Colonic mucosa (tissue), 4 donors: ENCODE data around the gene SLPI. TPM values are rescaled to one million over a fixed set of nuclear protein-coding genes. Genes with fewer than 3 reads are reported as not detected.

Experiments used
- DNase-seq: peaks from one replicate; pipeline ENCODE4 v3.0.0-alpha.2; 2020
- H3K27ac ChIP-seq: fragments of 200-600 bp; one replicate; pipeline ENCODE4 v1.8.0; 2021
- H3K27me3 ChIP-seq: fragments of 200-600 bp; one replicate; pipeline ENCODE4 v1.8.0; 2021
- H3K36me3 ChIP-seq: fragments of 200-600 bp; one replicate; pipeline ENCODE4 v1.8.0; 2021
- H3K4me1 ChIP-seq: fragments of 200-600 bp; one replicate; pipeline ENCODE4 v1.8.0; 2021; ENCODE audit warnings: mild to moderate bottlenecking
- H3K4me3 ChIP-seq: fragments of 200-600 bp; one replicate; pipeline ENCODE4 v1.8.0; 2021
- H3K9ac ChIP-seq, 2 donors: one replicate each; pipeline ENCODE4 v1.7.0; 2013; ENCODE audit warnings: control low read depth in 2 of 2, low read depth in 2 of 2, low read length in 2 of 2
- H3K9me3 ChIP-seq: fragments of 200-600 bp; one replicate; pipeline ENCODE4 v1.8.0; 2021
- intact Hi-C: fragments of 100-400 bp; cut with DNase I; formaldehyde crosslinking; loops from one replicate; pipeline ENCODE4 v1.14.1; 2022
- total RNA-seq, 2 donors: library from RNA; stranded (reverse); fragmentation: NEBNext Ultra II Directional in 1 of 2; extraction: Animal tissue kit (Norgen Biotek cat#: 25700) in 1 of 2; gene quantifications; one replicate each; pipeline ENCODE4 v1.2.1, GENCODE V29; 2021
- TF ChIP-seq, protein P1 (sequence below): fragments of 200-600 bp; IDR thresholded peaks from one replicate; pipeline ENCODE4 v1.8.0; 2022; ENCODE audit warnings: antibody characterized with exemption, mild to moderate bottlenecking
- donor health status: healthy.
- donor health status: DM: no; HTN: no; CAD: no.
- donor health status: DM: no; HTN: no; CAD: no.

Gene SLPI, protein sequence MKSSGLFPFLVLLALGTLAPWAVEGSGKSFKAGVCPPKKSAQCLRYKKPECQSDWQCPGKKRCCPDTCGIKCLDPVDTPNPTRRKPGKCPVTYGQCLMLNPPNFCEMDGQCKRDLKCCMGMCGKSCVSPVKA
- 100 to 1,000 TPM; 109 to 113 TPM for total RNA-seq

DNA sequence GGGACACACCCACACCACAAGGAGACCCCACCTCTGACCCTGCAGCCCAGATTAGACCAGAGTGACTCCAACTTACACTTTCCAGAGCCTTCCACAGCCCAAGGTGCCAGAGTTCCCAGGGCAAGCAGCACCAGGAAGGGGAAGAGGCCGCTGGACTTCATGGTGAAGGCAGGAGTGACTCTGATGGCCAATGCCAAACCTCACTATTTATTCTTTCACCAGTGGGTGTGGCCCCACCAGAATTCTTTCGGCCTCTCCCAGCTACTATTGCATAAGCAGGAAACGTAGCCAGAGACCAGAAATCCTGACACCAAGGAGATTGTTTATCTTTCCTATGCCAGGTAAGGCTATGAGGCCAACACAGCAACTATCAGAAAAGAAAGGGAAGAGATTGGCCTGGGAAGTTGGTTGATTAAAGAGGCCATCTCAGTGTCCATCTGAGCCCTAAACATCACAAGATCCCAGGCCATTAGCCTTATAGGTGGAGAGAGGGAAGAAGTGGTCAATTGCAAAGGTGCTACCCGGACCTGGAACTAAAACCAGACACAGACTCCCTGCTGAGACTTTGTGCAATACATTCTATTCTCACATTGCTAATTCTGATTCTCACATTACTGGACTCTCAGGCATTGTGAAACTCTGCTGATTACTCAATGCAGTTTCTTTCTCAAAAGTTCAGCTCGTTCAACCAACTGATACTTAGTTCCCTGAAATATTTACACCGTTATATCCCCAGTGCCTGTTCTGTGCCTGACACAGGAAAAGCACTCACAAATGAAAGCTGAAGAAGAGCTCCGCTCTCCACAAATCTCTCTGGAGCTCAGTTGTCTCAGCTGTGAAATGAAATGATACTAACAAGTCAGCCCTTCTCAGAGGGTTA, at the start of gene SLPI:
TSS of gene SLPI (minus strand) at position 182 of the 880 bp plus-strand sequence. CDS start at position 161, 21 bp downstream.
- no peaks in the 10 kb centered on the region for H3K9me3 ChIP-seq
- intact Hi-C loops, result no loop called here
- no peaks in the 10 kb centered on the region for H3K27me3 ChIP-seq
- no peaks in the 10 kb centered on the region for H3K36me3 ChIP-seq
- no peak within 1 kb of the TSS for H3K4me3 ChIP-seq
- H3K27ac ChIP-seq, result peak within 1 kb of the TSS; percentile 59
- H3K9ac ChIP-seq, result peak within 1 kb of the TSS in 1 of 2 donors; percentile 48
- DNase-seq, result peak; percentile 80
- TF ChIP-seq, protein P1, sequence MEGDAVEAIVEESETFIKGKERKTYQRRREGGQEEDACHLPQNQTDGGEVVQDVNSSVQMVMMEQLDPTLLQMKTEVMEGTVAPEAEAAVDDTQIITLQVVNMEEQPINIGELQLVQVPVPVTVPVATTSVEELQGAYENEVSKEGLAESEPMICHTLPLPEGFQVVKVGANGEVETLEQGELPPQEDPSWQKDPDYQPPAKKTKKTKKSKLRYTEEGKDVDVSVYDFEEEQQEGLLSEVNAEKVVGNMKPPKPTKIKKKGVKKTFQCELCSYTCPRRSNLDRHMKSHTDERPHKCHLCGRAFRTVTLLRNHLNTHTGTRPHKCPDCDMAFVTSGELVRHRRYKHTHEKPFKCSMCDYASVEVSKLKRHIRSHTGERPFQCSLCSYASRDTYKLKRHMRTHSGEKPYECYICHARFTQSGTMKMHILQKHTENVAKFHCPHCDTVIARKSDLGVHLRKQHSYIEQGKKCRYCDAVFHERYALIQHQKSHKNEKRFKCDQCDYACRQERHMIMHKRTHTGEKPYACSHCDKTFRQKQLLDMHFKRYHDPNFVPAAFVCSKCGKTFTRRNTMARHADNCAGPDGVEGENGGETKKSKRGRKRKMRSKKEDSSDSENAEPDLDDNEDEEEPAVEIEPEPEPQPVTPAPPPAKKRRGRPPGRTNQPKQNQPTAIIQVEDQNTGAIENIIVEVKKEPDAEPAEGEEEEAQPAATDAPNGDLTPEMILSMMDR, result no peak
- H3K4me1 ChIP-seq, result peaks cover 6% of the 10 kb centered on the region

DNA sequence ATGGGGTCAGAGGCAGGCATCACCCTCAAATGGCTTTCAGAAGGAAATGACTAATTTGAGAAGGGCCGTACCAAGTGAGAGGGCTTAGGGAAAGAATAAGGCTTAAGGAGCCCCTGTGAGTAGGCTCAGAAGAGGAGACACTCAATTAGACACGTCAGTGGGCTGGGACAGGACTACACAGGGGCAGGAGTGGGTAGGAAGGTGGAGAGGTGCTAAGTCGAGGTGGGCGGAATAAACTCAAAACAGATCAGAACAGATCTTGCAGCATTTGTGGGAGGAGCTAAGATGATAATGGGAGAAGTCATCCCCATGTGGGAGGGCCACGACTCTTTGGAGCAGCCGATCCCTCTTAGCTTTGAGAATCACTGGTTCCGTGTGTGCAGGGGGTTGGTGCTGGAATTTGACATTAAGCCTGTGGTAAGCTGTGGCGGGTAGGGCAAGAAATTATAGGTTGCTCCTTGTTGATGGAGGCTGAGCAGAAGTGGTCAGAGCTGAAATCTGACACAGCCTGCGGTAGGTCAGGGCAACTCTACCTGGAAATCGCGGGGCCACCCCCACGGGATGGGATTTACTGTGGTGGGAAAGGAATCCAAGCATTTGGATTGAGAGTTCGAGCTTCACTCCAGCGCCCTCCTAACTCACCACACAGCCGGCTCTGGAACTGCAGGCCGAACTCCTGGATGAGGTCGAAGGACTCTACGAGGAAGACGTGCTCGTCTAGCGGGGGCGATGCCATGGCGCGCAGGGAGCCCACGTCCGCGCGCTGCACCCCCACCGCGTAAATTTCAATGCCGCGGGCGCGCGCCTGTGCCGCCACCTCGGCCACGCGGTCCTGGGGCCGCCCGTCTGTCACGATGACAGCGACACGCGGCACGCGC, 49.5 kb upstream of the SLPI start:
- no peaks in the 10 kb centered on the region for H3K9me3 ChIP-seq
- TF ChIP-seq, protein P1, result no peak
- H3K9ac ChIP-seq, result no peak overlapping the region
- no peak for DNase-seq
- no peak overlapping the region for H3K27ac ChIP-seq
- H3K36me3 ChIP-seq, result no peaks in the 10 kb centered on the region
- no peaks in the 10 kb centered on the region for H3K4me1 ChIP-seq
- intact Hi-C loops, result no loop called here
- H3K27me3 ChIP-seq, result peaks cover 6% of the 10 kb centered on the region
- H3K4me3 ChIP-seq, result no peak overlapping the region

DNA sequence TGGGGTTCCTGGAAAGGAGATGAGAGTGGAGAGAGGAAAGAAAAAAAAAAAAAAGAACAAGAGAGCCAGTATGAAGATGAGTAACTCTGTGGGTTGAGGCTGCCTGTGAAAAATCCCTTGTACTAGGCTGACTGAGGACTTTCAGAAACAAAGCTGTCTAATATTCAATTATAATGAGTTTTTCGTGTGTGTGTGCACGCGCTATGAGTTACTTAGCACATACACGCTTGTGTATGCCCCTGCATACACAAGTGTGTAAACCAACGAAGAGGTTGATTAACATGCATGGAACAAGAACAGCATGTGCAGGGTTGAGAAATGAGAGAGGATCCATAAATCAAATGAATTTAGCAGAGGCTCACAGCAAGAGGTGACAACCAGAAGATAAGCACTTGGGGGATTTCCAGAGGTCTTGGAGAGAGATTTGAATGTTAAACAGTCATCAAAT, 47.5 kb upstream of the SLPI start:
- Histone ChIP-seq H3K27me3 (no peaks in the 10 kb centered on the region), H3K36me3 (no peaks in the 10 kb centered on the region), H3K9me3 (no peaks in the 10 kb centered on the region), H3K4me1 (no peaks in the 10 kb centered on the region), H3K9ac (no peak overlapping the region), H3K4me3 (no peak overlapping the region), H3K27ac (no peak overlapping the region)
- intact Hi-C loops, result no loop called here
- DNase-seq, result no peak
- TF ChIP-seq, protein P1, result no peak

DNA sequence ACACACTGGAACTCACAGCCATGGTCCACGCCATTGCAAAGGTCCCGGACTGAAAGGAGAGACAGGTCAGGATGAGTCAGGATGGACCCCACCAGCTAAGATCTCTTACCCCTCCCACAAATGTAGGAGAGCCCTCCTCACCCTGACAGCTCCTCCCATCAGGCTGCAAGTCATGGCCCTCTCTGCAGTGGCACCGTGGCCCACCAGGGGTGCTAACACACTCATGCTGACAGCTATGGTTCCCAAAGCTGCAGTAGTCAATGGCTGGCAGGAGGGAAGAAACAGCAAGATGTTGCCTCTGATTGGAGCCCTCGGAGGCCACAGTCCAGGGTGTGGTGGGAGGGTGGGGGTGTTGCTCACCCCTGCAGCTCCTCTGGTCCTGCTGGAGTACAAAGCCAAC, 46.6 kb upstream of the SLPI start:
- H3K27me3 ChIP-seq, result no peaks in the 10 kb centered on the region
- H3K27ac ChIP-seq, result no peak overlapping the region
- no peaks in the 10 kb centered on the region for H3K36me3 ChIP-seq
- DNase-seq, result no peak
- H3K9ac ChIP-seq, result no peak overlapping the region
- H3K9me3 ChIP-seq, result no peaks in the 10 kb centered on the region
- H3K4me1 ChIP-seq, result no peaks in the 10 kb centered on the region
- intact Hi-C loops, result no loop called here
- TF ChIP-seq, protein P1, result no peak
- no peak overlapping the region for H3K4me3 ChIP-seq

DNA sequence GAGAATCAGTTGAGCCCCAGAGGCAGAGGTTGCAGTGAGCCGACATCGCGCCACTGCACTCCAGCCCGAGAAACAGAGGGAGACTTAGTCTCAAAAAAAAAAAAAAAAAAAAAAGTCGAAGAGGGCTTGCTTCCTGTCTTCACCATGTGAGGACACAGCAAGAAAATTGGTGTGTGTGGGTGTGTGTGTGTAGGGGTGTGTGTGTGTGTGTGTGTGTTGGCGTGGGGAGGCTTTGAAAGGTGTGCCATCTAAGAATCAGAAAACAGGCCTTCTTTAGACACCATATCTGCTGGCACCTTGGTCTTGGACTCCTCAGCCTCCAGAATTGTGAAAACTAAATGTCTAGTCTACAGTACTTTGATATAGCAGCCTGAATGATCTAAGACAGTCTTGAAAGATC, 45.4 kb upstream of the SLPI start:
- no peak for DNase-seq
- no peak overlapping the region for H3K4me3 ChIP-seq
- H3K4me1 ChIP-seq, result no peaks in the 10 kb centered on the region
- no peaks in the 10 kb centered on the region for H3K9me3 ChIP-seq
- peaks cover 2% of the 10 kb centered on the region for H3K27me3 ChIP-seq
- no peaks in the 10 kb centered on the region for H3K36me3 ChIP-seq
- no peak overlapping the region for H3K9ac ChIP-seq
- intact Hi-C loops, result loop anchor here (10.0 kb wide), 2 partner anchors 165 to 255 kb away; no protein-coding TSS in a partner anchor
- no peak overlapping the region for H3K27ac ChIP-seq
- TF ChIP-seq, protein P1, result no peak
